Esophagus mucosa (tissue), 1 donor: ENCODE measurements around the gene PTPRN2. TPM values are rescaled to one million over a fixed set of nuclear protein-coding genes. Genes with fewer than 3 reads are reported as not detected.
"Not testable (repeated sequence)": the region's sequence is repeated elsewhere in the genome, so short reads cannot be mapped to it uniquely, and the experiment has no call there.

Source experiments
- ATAC-seq: fragments of 200-7000 bp; cut with Tn5 transposase; one replicate; pipeline ENCODE4 v1.9.1; 2020
- total RNA-seq: library from RNA; stranded (reverse); gene quantifications from one replicate; pipeline ENCODE4 v1.2.4, GENCODE V29; 2023
- donor health status: DM: yes; HTN: yes; CAD: no.

Gene PTPRN2
- total RNA-seq, 1 donor from 2014 or later = 0.44 TPM

DNA sequence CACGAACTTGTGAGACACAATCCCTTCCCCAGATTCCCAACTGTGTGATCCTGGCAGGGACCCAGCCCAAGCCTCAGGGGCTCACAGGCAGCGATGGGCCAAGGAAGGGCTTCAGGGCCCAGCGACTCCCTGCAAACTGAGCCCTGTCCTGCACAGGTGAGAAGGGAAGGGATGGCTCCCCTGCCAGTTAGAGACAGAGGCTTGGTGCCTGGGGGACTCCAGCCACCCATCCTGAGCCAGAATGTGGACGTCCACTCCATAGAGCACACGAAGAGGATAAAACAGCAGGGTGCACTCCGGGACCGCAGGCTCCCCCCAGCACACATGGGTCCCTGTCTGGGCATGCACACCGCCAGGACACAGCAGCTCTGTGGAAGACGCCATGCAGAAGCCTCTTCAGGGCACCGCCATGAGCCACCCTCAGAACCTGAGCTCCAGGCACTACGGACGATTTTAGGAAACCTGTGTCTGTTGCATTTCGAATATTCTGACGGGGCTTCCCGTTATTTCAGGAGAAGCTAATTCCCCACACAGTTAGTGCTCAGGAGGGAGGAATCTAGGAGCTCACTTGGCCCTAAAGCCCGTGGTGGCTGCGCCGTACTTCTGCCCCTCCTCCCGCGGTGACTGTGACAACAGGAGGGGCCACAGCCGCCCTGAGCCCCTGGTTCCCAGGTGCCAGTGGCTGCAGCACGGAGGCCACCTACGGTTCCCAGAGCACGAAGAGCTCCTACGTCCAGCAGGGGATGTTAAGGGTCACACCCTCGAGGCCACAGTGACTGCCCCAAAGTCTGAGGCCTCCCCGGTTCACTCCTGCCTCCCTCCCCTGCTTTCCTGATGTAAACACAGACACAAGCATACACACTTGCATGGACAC lies 326.0 kb downstream of the PTPRN2 start:
- ATAC-seq = no peak

- no peak for ATAC-seq
Observed at GRCh38 chr7:158260567-158261361, 326.9 kb downstream of the PTPRN2 start.

- ATAC-seq = no peak
Observed at GRCh38 chr7:158259671-158260418, 327.8 kb downstream of the PTPRN2 start.

GRCh38 chr7:158259141-158259540 lies 328.5 kb downstream of the PTPRN2 start:
- no peak for ATAC-seq

DNA sequence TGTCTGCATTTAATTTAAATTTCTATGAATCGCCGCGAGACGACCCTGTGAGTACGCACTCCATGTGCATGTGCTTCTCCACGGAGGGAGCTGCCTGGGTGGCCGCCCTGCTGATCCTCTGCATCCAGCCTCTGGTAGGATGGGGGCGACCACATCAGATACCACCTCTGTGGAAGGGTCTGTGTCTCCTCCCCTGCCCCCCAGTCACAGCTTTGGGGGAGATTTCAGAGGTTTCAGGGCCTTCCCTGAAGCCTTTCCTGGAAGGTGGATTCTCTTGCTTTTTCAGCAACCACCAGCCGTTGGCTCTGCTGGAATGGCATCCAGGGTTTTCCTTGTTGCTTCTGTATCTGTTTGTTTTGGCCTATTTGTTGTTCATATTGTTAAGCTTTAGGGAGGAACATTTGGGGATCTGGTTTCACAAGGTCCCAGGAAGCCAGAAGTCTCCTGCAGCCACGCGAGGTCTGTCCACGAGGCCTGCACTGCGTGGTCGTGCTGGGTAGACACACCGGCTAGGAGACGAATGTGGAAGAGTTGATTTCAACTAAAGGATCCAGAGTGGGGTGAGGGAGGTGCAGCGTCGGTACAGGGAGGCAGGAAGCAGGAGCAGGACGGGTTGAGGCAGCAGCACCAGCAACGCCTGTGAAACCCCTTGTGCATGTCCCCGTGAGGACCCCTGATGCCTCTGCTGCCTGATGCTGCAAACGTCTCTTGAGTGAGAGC lies 329.1 kb downstream of the PTPRN2 start:
- no peak for ATAC-seq

DNA sequence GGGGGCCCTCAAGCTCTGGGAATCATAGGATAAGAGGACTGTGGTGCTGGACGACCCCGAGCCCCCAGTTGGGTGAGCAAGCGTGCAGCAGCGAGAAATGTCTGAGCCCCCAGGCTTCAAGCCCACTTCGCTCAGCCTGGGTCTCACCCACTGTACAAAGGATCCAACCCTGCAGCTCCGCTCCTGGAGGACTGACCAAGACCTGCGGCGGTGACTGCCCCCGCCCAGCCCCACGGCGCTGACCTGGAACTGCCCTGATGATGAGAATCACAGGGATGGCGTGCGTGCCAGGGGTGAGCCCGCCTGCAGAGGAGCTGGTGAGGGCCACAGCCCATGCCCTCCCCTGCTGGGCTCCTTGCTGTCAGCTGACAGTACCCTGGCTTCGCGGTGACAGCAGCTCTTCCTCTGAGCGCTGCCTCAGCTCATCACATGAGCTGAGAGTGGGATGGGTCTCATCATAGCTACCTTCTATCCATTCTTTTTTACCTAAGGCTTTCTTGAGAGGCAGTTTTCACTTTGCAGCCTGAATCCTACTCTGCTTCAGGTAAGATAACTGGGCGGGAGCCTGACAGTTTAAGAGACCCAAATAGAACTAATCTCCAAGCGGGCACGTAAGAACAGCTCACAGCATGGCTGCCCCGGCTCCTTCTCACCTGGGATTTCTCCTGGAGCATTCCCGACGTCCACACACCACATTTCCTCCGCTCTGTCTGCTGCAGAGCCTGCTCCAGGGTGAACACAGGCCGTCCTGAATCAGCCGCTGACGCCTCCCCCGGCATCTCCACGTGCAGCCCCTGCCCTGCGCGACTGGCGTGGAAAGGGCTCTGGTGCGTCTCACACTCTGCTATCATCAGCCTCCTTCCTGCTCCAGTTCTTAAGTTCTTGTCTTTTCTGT lies 329.9 kb downstream of the PTPRN2 start:
- no peak for ATAC-seq

- ATAC-seq = no peak
Observed at GRCh38 chr7:158257001-158257400, 330.6 kb downstream of the PTPRN2 start.

GRCh38 chr7:158256091-158256816 lies 331.4 kb downstream of the PTPRN2 start:
- ATAC-seq = no peak

DNA sequence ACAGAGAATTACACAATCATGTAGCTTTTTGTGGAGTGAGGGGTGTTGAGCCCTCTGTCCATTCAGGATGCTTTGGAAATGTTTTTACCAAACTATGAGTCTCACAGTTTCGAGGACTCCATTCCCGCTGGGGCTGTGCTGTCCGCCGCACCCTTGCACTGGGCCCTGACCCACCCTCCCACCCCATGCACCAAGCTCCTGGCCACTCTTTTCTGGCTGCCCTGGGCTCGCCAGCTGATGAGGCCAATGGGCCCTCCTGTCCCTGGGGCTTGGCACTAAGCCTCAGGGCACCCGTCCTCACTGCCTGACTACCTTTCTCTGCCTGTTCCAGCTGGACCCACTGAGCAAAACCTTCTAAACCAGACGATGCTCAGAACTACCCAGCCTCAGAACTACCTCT lies 332.1 kb downstream of the PTPRN2 start:
- ATAC-seq = no peak

DNA sequence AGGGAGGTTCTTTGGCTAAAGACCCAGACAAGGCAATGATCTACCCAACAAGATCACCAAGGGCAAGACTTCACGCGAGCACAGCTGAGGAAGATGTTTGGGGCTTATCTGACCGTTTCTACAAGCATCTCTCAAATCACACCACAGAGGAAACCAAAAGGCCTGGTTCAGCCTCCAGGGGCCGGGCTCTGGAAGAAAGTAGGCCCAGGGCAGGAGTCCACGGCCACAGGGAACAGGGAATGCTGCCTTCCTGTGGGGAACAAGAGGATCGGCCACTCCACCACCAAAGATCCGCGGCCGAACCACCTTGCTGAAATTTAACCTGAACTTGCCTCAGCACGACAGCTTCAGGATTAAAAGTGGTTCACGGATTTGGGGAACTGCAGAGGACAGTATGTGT lies 332.5 kb downstream of the PTPRN2 start:
- no peak for ATAC-seq

GRCh38 chr7:158253670-158254045 lies 334.0 kb downstream of the PTPRN2 start:
- ATAC-seq = not testable (repeated sequence)

- ATAC-seq = no peak
Observed at GRCh38 chr7:158252837-158253669, 334.6 kb downstream of the PTPRN2 start.

DNA sequence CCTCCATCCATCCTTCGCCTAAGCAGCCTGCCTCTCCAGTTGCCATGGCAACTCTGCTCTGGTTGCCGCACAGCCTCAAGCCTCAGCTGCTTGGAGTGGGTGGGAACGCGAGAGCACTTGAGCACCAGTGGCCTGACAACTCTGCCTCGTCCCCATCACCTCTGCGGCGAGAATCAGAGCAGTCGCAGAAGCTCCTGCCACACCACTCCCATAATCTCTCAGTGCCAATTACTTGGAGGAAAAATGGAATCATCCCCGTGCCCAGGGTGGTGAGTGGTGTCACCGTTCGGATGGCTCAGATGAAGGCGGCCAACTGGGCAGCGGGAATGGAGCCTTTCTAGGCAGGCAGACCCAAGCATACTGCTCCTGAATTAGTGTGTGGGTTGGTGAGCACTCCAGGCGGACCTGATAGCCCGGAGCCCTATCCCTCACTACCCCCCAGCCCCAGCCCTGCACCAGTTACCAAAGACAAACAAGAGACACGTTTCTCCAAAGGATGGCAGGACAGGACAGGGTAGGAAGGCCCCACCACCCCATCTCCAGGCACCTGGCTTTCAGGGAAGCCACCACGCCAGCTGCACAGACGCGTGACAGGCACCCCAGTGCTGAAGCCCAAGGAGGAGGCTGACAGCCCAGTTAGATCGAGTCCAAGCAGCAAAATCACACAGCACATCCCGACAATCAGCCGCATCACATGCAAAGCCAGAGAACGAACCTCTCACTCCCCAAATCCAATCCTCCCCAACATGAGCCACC lies 335.4 kb downstream of the PTPRN2 start:
- no peak for ATAC-seq

DNA sequence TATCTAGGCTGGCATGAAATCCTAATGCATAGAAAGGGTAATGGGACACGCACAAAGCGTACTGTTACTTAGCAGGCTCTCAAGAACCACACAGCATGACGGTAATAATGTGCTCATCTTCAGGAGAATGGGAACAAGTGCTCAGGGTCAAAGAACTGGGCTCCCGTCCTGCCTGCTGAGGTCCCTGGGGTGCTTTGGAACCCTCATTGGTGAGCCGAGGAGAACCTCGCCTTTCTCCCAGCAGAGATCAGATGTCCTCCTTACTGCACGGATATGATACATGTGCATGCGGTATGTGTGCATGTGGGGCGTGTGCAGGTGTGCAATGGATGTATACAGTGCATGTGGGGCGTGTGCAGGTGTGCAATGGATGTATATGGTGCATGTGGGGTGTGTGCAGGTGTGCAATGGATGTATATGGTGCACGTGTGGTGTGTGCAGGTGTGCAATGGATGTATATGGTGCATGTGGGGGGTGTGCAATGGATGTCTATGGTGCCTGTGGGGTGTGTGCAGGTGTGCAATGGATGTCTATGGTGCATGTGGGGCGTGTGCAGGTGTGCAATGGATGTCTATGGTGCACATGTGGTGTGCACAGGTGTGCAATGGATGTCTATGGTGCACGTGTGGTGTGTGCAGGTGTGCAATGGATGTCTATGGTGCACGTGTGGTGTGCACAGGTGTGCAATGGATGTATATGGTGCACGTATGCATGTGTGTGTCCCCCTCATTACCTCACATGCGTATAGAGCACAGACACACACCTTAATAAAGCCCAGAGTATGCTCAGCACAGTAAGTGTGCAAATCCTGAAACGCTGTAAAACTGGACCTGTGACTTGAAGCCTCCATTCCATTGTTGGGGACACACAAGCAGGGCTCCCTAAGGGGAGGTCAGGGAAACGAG lies 336.3 kb downstream of the PTPRN2 start:
- no peak for ATAC-seq

DNA sequence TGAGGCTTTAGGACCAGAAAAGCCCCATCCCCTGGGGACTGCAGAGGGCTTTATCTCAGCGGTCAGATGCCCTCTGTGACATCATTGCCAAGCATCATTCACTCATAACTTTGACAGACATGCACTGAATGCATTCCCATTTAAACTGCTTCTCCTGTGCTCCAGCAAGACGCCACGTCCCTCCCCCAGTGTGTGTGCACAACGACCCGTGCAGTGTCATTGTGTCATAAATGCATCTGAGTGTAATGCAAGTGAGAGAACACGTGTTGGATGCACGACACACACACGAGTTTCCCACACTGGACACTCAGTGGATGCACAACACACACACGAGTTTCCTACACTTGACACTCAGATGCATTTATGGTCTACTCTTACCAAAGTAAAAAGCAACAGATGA lies 337.9 kb downstream of the PTPRN2 start:
- ATAC-seq = no peak

DNA sequence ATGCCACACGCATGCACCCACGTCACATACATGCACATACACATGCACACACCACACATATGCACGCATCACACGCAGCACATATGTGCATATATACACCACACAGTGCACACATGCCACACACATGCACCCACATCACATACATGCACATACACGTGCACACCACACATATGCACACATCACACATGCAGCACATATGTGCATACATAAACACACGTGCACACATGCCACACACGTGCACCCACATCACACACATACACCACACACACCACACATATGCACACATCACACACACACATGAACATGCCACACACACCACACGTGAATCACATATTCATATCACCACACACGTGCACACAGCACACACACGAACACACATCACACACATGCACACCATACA lies 338.8 kb downstream of the PTPRN2 start:
- no peak for ATAC-seq

- no peak for ATAC-seq
Observed at GRCh38 chr7:158247758-158248487, 339.7 kb downstream of the PTPRN2 start.
